GM19043 (cell line): ENCODE measurements around the gene DRD1.
"Not testable (repeated sequence)": the region's sequence is repeated elsewhere in the genome, so short reads cannot be mapped to it uniquely, and the experiment has no call there.

Experiments used
- ATAC-seq: cut with Tn5 transposase; IDR thresholded peaks from one replicate; pipeline ENCODE4 v1.9.1; 2021; ENCODE audit warnings: low read depth; ENCODE audit not compliant: unreplicated experiment

DRD1 gene

DNA sequence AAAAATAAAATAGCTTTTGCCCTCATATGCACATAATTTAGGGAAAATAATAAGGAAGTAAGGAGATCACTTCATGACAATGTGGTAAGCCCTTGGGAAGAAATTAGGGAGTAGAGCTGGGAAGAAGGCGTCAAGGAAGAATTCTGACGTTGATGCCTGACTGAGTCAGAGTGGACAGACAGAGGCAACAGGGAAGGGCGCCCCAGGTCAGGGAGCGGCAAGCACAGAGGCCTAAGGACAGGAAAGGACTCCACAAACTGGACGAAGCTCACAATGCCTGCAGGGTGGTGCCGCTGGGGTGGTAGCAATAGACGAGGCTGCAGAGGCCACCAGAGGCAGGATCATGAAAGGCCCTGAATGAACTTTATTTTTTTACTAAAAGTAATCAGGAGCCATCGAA lies 7.6 kb downstream of the DRD1 start:
- ATAC-seq, result no peak

DNA sequence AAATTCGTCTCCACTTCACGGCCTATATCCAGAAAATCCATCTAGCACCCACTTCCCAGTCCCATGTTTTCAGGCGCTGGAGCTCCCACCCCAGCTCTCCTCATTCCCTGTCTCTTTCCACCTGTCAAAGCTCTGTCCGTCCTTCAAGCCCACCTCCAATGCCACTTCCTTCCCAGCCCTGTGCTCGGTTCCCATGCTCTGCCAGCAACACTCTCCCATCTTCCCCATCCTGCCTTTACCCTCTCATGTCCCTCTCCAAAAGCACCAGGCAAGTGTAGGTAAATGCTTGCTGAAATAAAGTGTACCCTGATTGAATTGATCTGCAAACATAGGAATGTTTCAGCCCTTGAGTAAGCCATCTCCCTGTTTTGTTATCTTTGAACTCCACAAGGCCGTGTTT lies 9.2 kb downstream of the DRD1 start:
- ATAC-seq, result no peak

DNA sequence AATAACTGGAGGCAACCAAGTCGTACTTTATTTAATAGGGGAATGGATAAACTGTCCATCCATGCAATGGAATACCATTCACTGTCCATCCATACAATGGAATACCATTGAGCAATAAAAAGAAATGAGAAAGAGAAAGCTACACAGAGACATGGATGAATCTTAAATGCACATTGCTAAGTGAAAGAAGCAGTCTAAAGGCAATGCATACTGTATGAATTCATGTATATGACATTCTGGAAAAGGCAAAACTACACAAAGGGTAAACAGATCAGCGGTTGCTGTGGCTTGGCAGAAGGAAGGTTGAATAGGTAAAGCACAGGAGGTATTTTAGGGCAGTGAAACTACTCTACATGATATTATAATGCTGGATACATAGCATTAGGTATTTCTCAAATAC lies 16.2 kb downstream of the DRD1 start:
- ATAC-seq, result no peak

DNA sequence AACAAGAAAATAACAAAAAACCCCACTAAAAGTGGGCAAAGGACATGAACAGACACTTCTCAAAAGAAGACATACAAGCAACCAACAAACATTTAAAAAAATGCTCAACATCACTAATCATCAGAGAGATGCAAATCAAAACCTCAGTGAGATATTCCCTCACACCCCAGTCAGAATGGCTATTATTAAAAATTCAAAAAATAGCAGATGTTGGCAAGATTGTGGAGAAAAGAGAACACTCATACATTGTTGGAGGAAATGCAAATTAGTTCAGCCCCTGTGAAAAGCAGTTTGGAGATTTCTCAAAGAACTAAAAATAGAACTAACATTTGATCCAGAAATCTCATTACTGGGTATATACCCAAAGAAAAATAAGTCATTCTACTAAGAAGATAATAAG lies 19.4 kb downstream of the DRD1 start:
- ATAC-seq, result not testable (repeated sequence)

GRCh38 chr5:175422058-175422457 lies 21.9 kb downstream of the DRD1 start:
- no peak for ATAC-seq

GRCh38 chr5:175420383-175420782 lies 23.6 kb downstream of the DRD1 start:
- ATAC-seq, result no peak

DNA sequence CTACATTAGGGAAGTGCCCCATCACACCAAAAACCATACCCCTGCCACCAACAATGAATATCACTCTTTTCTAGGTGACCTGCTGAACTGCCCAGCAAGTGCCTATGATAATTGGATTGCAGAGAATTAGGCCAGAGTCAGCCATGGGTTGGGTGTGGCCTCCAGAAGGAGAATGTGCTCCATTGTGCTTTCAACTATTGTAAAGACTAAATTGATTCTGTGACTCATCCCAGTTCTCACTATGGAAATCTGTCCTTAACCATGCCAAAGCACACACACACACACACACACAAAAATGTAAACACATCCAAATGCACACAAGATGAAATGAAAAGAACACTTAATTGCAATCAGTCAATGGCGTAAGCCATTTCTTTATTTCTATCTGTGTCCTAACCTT lies 25.7 kb downstream of the DRD1 start:
- ATAC-seq, result no peak

- no peak for ATAC-seq
Observed at GRCh38 chr5:175417384-175417783, 26.6 kb downstream of the DRD1 start.

DNA sequence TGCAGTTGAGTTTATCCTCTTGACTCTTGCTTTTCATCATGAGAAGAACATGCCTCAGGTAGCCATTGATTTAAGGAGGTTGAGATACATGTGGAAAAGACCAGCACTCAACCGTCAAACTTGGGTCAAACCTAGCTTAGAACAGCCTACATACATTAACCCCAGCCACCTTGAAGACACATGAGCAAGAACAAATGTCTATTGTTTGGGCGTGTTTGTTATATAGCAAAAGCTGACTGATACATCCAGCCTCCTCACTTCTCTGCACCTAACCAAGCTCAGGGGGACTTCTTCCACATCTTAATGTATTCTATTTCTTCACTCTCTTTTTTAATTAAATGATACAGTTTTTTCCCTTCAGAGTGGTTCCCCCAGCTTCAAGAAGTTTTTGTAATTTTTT lies 28.7 kb downstream of the DRD1 start:
- no peak for ATAC-seq

- ATAC-seq, result no peak
Observed at GRCh38 chr5:175410926-175411325, 33.1 kb downstream of the DRD1 start.

GRCh38 chr5:175406300-175406699 lies 37.7 kb downstream of the DRD1 start:
- ATAC-seq, result no peak

GRCh38 chr5:175397590-175398297 lies 46.2 kb downstream of the DRD1 start:
- ATAC-seq, result not testable (repeated sequence)

GRCh38 chr5:175395430-175395829 lies 48.6 kb downstream of the DRD1 start:
- not testable (repeated sequence) for ATAC-seq

DNA sequence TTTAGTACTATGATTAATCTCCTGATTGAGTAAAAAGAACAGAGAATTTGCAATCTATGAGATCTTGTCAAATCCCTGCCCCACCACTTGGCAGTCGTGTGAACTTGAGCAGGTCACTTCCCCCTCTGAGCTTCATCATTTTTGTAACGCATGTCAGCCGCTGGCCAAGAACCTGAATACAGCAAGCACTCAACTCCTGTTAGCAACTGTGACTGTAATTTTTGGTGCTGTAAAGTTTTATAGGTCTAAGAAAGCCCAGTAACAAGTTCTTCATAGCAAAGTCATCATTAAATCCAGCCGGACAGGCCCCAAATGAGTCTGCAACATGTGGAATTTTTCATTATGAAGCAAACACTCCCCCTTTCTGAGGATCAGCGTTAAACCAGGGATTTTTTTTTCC lies 49.4 kb downstream of the DRD1 start:
- ATAC-seq, result no peak

- no peak for ATAC-seq
Observed at GRCh38 chr5:175393897-175394296, 50.1 kb downstream of the DRD1 start.

DNA sequence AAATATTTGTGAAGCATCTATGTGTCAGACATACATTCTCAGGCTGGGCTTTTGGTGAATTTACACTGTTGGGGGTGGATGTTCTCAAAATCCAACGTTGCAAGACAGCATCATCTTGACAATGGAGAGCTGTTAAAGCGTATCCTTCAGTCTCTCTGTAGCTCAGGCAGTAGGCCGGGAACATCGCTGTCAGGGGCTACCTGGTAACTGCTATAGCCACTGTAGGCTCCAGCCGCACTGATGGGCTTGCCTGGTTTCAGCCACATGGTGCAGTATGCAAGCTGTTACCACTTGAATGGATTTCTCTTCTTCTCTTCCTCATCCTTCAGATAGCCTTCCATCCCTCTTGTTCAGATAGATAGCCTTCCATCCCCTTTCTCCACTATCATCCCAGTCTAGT lies 51.7 kb downstream of the DRD1 start:
- no peak for ATAC-seq

- ATAC-seq, result no peak
Observed at GRCh38 chr5:175390352-175391083, 53.5 kb downstream of the DRD1 start.
